Measurements from ENCODE around the gene DOCK3.

DNA sequence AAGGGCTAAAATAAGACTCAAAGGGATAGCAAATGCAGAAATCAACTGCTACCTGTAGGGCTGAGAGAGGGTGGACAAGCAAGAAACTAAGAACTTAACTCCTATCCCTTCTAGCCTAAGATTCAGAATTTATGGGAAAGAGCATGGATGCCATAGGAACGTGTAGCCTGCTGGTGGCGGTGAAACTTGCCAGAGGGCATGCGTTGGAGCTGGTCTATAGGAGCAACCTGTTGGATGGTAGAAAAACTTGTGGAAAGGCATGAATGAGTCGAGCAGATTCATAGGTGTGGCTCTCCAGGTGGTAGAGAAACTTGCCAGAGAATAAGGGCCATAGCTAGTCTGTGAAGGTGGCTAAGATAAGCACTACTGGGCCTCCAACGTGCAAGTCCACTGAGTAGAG, 137.2 kb downstream of the DOCK3 start:
- TF ChIP-seq POLR2A (IDR thresholded peaks at IDR 0.05; ENCODE audit: low read depth, low read length) (no peak), TAF1 (IDR thresholded peaks at IDR 0.05; ENCODE audit: borderline replicate concordance, low read depth, low read length) (no peak), POLR2AphosphoS5 (IDR thresholded peaks at IDR 0.05; ENCODE audit: low read depth, low read length) (no peak)
